Midbrain (tissue), 1 donor: ENCODE results near the gene CLCN2.
A peak's percentile ranks its signal among the peaks of the same experiment; 100 is the strongest.

ENCODE experiments used
- DNase-seq: peaks from one replicate; lab custom pipeline; 2025; lab: John Stamatoyannopoulos, UW

Gene CLCN2

GRCh38 chr3:184360070-184360928 is 1.1 kb downstream of the CLCN2 start:
- peak; percentile 57 for DNase-seq

DNA sequence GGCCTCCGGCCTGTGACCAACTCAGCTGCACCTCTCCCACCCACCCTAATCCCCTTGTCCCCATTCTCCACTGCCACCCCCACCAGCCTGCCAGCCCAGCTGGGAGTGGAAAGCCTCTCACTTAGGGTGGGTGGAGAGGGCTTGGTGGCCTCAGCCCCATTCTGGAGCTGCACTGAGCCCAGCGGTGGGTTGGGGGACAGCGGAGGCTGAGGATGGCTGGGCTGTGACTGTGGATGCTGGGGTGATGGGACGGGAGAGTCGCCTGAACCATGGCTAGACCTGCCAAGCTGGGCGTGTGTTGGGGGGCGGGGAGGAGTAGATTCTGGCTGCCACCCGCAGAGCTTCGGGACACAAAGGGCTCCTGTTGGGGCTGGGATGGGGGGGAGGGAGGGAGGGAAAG is 1.8 kb downstream of the CLCN2 start:
- DNase-seq: peak; percentile 69

- DNase-seq: no peak
Measured at GRCh38 chr3:184358921-184359350, 2.5 kb downstream of the CLCN2 start.

DNA sequence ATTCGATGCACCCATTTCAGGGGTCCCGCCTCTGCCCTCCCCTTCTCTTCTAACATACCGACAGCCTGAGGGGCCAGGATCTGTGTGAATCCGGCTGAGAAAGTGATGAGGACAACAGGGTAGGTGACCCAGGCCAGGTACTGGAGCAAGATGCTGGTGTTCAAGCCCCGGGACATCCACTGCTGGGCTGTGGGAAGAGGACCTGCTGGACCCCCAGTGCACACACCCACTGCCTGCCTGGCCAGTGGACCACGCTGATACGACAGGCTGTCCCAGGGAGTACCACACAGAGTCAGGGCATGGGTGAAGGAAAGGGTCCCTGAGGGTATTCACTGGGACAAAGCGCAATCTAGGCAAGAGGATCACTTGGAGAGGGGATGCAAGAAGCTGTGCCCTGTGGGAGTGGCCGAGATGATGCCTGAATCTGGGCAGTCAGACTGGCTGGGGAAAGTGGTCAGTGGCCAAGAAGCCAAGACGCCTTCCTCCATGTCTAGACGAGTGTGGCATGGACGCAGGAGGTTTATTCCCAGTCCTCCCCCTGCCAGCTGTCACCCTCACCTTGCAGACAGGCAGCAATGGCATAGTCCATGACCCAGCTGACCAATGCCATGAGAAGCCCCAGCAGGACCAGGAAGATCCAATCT is 3.2 kb downstream of the CLCN2 start:
- DNase-seq: no peak

DNA sequence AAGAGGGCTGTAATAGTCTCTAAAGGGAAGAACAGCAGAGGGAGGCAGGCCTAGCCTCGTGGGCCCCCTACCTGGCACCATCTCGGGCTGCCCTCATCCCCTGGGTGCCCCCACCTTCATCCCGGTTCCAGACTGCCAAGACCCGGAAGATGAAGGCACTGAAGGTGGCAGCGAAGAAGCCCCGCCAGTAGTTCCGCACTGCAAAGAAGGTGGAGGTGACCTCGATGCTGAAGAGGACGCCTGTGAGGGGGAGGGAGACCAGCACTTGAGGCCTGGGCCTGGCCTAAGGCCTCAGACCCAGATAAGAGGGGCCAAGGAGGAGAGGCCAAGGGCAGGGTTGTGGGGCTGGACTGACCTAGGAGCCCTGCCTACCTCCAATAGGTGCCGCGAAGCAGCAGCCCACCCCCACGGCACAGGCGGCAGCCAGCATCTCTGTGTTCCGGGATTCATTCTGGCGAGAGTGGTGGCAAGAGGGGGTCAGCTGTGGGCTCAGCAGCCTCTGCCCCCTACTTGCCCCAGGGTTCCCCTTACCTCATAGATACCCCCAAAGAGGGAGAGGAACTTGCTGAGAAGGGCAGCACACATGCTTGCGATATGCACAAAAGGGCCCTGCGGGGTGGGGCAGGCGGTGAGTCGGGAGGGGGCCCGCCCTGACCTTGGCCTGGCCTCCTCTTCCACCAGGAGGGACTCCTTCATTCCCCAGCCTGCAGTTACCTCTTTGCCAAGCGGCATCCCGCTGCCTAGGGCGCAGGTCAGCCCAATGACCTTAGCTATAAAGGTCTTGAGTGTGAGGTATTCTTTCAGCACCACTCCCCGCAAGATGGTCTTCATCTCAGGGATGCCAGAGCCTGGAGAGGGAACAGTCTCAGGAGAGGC is 3.9 kb downstream of the CLCN2 start:
- DNase-seq: no peak

DNA sequence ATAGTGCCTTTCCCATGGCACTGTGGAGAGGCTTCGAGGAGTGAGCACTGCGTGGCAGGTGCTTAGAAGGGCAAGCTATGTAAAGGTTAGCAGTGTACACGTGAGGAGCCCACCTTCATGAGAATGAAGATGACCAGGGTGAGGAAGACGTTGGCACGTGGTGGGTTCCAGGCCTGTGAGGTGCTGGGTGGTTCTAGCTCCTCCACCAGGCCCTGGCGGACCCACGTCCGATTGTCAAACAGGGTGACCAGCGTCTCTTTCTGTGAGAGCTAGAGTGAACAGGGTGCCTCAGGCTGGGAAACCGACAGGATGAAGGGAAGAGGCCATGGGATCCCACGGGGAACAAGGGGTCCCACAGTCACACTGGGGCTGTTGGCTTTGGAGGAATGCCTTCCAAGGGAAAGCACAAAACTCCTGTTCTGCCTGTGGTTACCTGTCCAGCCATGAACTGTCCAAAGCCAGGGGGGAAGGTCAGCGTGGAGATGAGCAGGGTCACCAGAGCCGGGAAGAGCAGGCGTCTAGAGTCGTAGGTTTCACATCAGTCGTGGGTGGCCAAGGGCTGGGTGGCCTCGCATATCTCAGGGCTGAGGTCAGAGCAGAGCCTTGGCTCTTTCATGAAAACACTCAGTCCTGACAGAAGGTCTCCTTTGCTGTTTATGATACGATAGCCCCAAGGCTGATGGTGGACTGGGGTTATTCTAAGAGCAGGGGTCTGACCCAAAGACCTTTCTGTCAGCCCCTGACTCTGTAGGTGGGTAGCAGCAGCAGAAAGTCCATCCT is 6.0 kb downstream of the CLCN2 start:
- DNase-seq: no peak

DNA sequence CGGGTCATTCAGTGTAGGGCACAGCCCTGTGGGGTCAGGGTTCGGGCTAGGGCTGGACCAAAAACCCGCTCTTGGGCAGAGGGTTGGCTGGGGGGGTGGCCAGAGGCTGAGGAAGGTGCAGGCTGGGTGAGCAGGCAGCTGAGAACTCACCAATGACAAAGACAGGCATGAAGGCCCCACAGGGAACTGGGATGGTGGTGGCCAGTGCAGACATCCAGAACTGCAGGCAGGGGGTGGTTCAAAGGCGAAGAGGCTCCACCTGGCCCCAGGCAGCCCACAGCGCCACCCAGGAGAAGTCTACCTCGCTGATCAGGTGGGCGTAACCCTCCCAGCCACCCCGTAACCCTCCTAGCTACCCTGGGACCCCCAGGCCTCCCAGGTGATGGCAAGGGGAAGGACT is 6.7 kb downstream of the CLCN2 start:
- no peak for DNase-seq

- peak; percentile 15 for DNase-seq
Measured at GRCh38 chr3:184354121-184354728, 7.2 kb downstream of the CLCN2 start.

DNA sequence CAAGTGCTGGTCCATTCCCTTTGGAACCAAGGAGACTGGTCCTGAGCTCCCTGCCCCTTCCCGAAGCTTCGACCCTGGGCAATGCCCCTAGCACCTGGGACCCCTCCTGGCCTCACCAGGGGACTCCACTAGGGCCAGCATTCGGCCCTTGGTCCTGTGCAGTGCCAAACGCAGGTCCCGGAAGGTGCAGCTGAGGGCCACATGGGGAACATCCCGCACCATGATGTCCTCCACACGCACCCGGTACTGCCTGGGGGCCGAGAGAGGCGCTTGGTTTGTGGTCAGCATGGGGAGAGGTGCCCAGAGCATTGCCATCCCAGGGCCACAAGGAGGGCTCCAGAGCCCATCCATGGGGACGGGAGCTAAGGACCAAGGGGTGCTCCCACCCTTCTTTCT is 7.9 kb downstream of the CLCN2 start:
- DNase-seq: no peak

- DNase-seq: no peak
Measured at GRCh38 chr3:184352897-184353545, 8.4 kb downstream of the CLCN2 start.

DNA sequence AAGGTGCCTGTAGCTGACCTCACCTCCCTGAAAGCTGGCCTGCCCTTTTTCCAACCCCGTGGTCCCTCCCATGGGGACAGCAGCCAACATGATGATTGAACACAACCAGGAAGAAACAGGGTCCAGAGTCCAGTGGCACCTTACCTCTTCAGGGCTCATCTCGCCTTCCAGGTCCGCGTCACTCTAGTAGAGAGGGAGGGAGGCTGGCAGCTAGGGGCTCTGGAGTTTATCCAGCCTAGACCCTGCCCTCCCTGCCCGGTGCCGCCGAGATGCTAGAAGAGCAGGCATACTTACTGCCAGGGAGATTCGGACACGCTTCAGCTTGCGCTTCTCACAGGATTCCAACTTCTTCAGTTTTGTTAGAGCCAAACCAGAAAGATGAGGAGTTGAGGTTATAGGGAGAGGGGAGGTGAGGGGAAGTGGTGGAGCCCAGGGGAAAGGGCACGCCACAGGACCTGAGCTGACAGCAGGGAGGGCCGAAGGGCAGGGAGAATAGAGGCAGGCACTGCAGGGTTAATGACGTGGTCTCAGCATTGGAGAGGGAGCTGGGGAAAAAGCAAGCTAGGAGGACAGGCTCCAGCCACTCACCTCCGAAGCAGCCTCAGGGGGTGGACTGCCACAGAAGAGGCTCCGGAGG is 9.1 kb downstream of the CLCN2 start:
- no peak for DNase-seq

DNA sequence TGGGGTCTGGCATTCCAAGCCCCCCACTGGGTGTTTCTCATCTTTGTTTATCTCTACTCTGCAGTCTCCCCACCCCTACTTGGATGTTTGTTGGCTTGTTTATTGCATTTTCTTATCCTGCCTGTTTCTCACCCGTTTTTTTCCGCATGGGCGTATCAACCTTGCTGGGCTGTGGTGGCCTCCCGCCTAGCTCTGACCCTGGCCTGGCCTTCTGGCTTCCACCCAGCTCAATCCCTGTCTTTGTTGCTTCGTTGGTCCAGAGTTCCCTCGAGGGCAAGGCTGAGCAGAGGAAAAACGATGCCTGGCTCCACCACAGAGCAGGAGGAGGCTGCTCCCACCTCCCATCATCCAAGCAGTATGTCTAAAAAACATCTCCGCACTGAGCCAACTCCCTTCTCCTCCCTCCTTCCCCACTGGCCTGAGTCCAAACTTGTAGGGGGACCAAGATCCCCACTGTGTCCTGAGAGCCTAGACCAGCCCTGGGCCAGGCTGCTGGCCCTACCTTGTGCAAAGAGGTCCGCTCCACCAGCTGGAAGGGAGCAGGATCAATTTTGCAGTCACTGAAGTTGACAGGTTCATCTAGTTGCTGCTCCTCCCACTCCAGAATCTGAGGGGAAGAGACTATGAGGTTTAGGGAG is 9.8 kb downstream of the CLCN2 start:
- DNase-seq: no peak

DNA sequence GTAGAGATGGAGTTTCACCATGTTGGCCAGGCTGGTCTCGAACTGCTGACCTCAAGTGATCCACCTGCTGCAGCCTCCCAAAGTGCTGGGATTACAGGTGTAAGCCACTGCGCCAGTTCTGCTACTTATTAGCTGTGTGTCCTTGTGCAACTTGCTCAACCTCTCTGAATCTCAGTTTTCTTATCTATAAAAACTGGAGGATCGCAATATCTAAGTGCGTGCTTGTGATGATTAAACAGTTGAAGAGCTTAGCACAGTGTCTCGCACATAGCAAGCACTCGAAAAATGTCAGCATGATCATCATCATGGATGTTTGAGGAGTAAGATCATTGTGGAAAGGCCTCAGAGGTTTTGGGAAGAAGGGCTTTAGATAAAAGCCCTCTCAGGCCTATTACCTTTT is 10.8 kb downstream of the CLCN2 start:
- DNase-seq: no peak

DNA sequence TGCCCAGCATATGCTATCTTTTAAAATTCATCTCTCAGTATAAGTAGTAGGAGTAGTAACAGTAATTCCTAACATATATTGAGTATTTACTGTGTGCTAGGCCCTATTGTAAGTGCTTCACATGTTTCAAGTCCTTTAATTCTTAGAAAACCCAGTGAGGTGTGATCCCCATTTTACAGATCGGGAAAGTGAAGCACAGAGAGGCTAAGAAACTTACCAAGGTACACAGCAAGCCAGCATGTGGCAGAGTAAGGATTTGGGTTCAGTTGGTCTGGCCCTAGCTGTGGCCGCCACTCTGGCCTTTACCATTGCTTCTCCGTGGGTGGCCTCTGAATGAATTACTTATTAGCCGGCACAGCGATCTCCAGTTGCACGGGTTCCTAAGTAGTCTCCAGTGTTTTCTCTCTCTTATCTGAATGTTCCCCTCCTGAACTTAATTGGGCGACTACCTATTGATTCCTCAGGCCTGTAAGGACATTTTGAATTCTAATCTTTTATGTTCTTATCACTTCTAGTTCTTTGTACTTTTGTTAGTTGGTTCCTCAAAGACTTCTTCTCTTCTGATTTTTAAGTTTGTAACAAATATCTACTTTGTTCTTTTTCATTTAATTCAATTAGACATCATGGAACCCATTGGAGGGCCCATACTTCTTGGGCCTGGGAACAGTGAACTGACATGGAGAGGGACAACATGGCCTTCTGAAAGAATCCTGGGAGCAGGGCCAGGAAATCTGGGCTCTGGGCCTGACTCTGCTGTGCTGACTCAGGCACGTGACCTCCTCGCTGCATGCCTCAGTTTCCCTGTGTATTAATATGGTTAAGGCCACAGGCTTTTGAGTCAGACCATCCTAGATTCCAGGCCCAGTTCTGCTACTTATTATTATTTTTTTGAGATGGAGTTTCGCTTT is 11.6 kb downstream of the CLCN2 start:
- DNase-seq: peak; percentile 14

DNA sequence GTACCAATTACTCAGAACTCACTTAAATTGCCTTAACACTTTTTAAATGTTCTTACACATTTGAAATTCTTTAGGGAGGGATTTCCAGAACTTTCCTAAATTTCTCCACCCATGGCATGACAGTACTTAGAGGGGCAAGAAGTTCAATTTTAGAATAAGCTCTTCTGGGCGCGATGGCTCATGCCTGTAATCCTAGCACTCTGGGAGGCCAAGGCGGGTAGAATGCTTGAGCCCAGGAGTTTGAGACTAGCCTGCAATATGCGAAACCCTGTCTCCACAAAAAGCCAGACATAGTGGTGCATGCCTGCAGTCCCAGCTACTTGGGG is 13.4 kb downstream of the CLCN2 start:
- DNase-seq: no peak

GRCh38 chr3:184347321-184348056 is 13.9 kb downstream of the CLCN2 start:
- no peak for DNase-seq

GRCh38 chr3:184346480-184347190 is 14.8 kb downstream of the CLCN2 start:
- DNase-seq: no peak
